Sciatic nerve (tissue), 2 donors: ENCODE data around the gene EIF2B1. TPM values are rescaled to one million over a fixed set of nuclear protein-coding genes. Genes with fewer than 3 reads are reported as not detected.
"Not testable (repeated sequence)": the region's sequence is repeated elsewhere in the genome, so short reads cannot be mapped to it uniquely, and the experiment has no call there.

ENCODE experiments used
- ATAC-seq: fragments of 200-7000 bp; cut with Tn5 transposase; one replicate; pipeline ENCODE4 v1.9.1; 2020; ENCODE audit warnings: mild to moderate bottlenecking, moderate library complexity
- DNase-seq: peaks from one replicate; pipeline ENCODE4 v3.0.0-alpha.2; 2020; ENCODE audit warnings: low spot score
- intact Hi-C: fragments of 100-400 bp; cut with DNase I; formaldehyde crosslinking; loops from one replicate; pipeline ENCODE4 v1.14.2; 2022
- total RNA-seq: library from RNA; stranded (reverse); fragmentation: NEBNext Ultra II Directional; extraction: Animal tissue kit (Norgen Biotek cat#: 25700); gene quantifications from one replicate; pipeline ENCODE4 v1.2.1, GENCODE V29; 2021
- donor health status: DM: no; HTN: no; CAD: no.
- donor health status: DM: no; HTN: no; CAD: no.

EIF2B1 gene
- total RNA-seq, 1 donor from 2014 or later: 37.1 TPM

GRCh38 chr12:123621619-123622530, 11.6 kb downstream of the EIF2B1 start:
- peak; percentile 35 for DNase-seq
- intact Hi-C loops: no loop called here
- no peak for ATAC-seq

GRCh38 chr12:123621101-123621500, 12.4 kb downstream of the EIF2B1 start:
- ATAC-seq (no peak), DNase-seq (peak; percentile 45)
- intact Hi-C loops: no loop called here

- intact Hi-C loops: no loop called here
- peak; percentile 33 for DNase-seq
- ATAC-seq: no peak
These were observed 15.9 kb downstream of the EIF2B1 start for GRCh38 chr12:123617580-123617979.

GRCh38 chr12:123617144-123617543, 16.3 kb downstream of the EIF2B1 start:
- ATAC-seq: no peak
- intact Hi-C loops: no loop called here
- no peak for DNase-seq

GRCh38 chr12:123614531-123614930, 19.0 kb downstream of the EIF2B1 start:
- intact Hi-C loops: no loop called here
- ATAC-seq: no peak

GRCh38 chr12:123614110-123614509, 19.4 kb downstream of the EIF2B1 start:
- DNase-seq: no peak
- intact Hi-C loops: no loop called here
- ATAC-seq: no peak

More at GRCh38 chr12:123614531-123614930, 19.0 kb downstream of the EIF2B1 start:
- no peak for DNase-seq

- intact Hi-C loops: no loop called here
- ATAC-seq: no peak
- no peak for DNase-seq
These were observed 25.3 kb downstream of the EIF2B1 start for GRCh38 chr12:123608182-123608581.

GRCh38 chr12:123607756-123608155, 25.7 kb downstream of the EIF2B1 start:
- DNase-seq (no peak), ATAC-seq (no peak)
- intact Hi-C loops: no loop called here

GRCh38 chr12:123603495-123603894, 30.0 kb downstream of the EIF2B1 start:
- intact Hi-C loops, DNase-seq, ATAC-seq: not testable (repeated sequence)

GRCh38 chr12:123602651-123603195, 30.8 kb downstream of the EIF2B1 start:
- no peak for ATAC-seq
- DNase-seq: no peak
- intact Hi-C loops: no loop called here

GRCh38 chr12:123601602-123602489, 31.6 kb downstream of the EIF2B1 start, which contains the start of gene DDX55:
Gene DDX55, plus strand, starts transcription at chr12:123602099. Its CDS starts 50 bp downstream, at chr12:123602149.
- intact Hi-C loops: no loop called here
- ATAC-seq: peak; percentile 98
- peak; percentile 88 for DNase-seq

- no peak for DNase-seq
- intact Hi-C loops: no loop called here
- no peak for ATAC-seq
These were observed 33.8 kb downstream of the EIF2B1 start for GRCh38 chr12:123599721-123600120.

GRCh38 chr12:123599310-123599709, 34.2 kb downstream of the EIF2B1 start:
- ATAC-seq (no peak), DNase-seq (no peak)
- intact Hi-C loops: no loop called here

GRCh38 chr12:123598522-123598921, 35.0 kb downstream of the EIF2B1 start:
- intact Hi-C loops: no loop called here
- DNase-seq: no peak
- no peak for ATAC-seq

GRCh38 chr12:123597100-123597499, 36.4 kb downstream of the EIF2B1 start:
- ATAC-seq (no peak), DNase-seq (no peak)
- intact Hi-C loops: no loop called here

- no peak for ATAC-seq
- no peak for DNase-seq
- intact Hi-C loops: no loop called here
These were observed 37.8 kb downstream of the EIF2B1 start for GRCh38 chr12:123595729-123596128.

- no peak for DNase-seq
- ATAC-seq: no peak
- intact Hi-C loops: no loop called here
These were observed 41.6 kb downstream of the EIF2B1 start for GRCh38 chr12:123591702-123592481.

- intact Hi-C loops: no loop called here
These were observed 52.7 kb downstream of the EIF2B1 start for GRCh38 chr12:123580772-123581171.

GRCh38 chr12:123578829-123579228, 54.7 kb downstream of the EIF2B1 start:
- DNase-seq, ATAC-seq, intact Hi-C loops: not testable (repeated sequence)

More at GRCh38 chr12:123580772-123581171, 52.7 kb downstream of the EIF2B1 start:
- ATAC-seq: no peak
- DNase-seq: no peak
